Right renal pelvis (tissue), 4 donors: ENCODE results near the gene TTYH3. TPM values are rescaled to one million over a fixed set of nuclear protein-coding genes. Genes with fewer than 3 reads are reported as not detected.

ENCODE experiments used
- DNase-seq, 4 donors: peaks; one replicate each; pipeline ENCODE4 v3.0.0-alpha.2; 2013; ENCODE audit warnings: low read depth in 4 of 4, low spot score in 3 of 4, missing footprints in 1 of 4
- polyA plus RNA-seq, 4 donors: library from polyadenylated mRNA; unstranded; fragments of 120-200 nt; gene quantifications; one replicate each; pipeline ENCODE4 v1.2.1, GENCODE V29; 2013; ENCODE audit not compliant: insufficient read length in 4 of 4

TTYH3 gene
- polyA plus RNA-seq, 4 donors = 91.4 to 137 (median 93.9) TPM

GRCh38 chr7:2645274-2645868, 13.6 kb downstream of the TTYH3 start:
- no peak for DNase-seq

- no peak for DNase-seq
Measured at GRCh38 chr7:2646336-2646679, 14.5 kb downstream of the TTYH3 start.

GRCh38 chr7:2646680-2647571, 15.1 kb downstream of the TTYH3 start:
- no peak for DNase-seq

DNA sequence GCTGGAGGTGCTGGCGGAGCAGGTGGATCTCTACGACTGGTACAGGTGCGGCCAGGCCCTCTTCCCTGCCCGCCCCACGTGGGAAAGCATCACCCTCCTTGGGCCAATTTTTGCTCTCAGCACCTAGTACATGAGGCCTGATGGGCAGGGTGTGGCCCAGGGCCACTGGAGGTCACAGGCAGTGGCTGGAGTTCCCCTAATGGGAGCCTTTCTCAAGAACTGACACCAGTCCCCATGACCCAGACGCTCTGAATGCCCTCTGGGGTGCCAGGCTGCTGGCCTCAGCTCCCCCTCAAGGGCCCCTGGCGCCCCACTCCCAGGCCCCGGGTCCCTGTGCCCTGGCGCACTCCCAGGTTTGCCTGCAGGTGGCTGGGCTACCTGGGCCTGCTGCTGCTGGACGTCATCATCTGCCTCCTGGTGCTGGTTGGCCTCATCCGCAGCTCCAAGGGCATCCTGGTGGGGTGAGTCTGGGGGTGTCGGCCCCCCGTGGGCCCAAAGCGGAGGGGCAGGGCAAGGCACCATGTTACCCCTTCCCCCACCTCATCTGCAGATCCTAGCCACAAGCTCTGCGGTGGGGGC, 15.9 kb downstream of the TTYH3 start:
- no peak for DNase-seq

DNA sequence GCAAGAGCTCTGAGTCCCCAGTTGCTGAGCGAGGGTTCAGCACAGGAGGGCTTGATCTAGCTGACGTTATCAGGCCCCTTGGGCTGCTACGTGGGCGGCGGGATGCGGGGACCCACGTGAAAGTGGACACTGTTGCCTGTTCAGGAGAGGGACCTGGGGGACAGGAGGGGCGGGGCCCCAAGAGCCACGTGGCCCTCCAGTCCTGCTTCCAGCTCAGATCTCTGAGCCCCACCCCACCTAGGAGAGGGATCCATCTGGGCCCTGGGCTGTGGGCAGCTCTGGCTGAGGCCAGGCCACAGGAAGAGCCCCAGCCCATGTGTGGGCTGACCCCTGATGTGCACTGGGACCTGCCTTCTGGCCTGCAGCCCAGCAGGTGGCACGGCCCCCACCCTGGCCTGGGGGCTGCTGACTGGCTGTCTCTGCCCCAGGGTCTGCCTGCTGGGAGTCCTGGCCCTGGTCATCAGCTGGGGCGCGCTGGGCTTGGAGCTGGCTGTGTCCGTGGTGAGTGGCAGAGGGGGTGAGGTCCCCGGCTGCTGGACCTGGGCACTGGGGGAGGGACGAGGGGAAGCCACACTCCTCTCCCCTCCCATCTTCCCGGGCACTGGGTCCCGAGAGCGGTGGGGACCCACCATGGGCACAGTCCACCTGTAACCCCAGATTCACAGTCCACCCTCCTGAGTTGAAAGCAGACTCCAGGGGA, 17.5 kb downstream of the TTYH3 start:
- no peak for DNase-seq

DNA sequence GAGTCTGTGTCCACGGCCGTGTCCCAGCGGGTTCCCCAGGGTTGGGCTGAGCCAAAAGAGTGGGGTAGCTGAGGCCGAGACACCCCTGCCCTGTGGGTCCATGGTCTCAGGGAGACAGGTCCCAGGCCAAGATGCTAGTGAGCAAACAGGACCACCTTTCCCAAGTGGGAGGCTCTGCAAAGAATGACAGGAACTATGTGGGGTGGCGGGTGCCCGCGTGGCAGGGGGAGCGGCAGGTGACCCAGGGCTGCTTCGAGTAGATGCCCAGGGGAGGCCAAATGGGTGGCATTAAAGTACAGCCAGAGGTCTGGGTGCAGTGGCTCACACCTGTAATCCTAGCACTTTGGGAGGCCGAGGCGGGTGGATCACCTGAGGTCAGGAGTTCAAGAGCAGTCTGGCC, 18.2 kb downstream of the TTYH3 start:
- no peak for DNase-seq

- DNase-seq = no peak
Measured at GRCh38 chr7:2650451-2650850, 18.7 kb downstream of the TTYH3 start.

DNA sequence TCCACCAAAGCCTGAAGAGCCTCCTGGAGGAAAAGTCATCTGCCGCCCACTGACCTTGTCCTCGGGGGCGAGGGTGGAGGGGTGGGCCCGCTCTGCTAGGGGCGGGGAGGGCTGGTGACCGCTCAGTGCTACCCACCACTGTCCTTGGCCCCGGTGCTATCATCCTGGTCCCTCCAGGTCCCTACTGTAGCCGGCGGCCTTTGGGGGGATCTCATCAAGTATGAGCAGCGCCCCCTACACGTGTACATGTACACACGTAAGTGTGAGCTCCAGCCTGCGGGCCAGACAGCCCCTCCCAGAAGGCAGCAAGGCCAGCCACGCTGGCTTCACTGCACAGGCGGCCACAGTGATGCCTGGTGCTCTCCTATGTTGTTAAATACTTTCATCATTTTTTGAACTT, 19.6 kb downstream of the TTYH3 start:
- no peak for DNase-seq

GRCh38 chr7:2651847-2652735, 20.3 kb downstream of the TTYH3 start:
- no peak for DNase-seq

- DNase-seq = no peak
Measured at GRCh38 chr7:2652736-2653060, 20.9 kb downstream of the TTYH3 start.

- DNase-seq = no peak
Measured at GRCh38 chr7:2654059-2654458, 22.3 kb downstream of the TTYH3 start.

DNA sequence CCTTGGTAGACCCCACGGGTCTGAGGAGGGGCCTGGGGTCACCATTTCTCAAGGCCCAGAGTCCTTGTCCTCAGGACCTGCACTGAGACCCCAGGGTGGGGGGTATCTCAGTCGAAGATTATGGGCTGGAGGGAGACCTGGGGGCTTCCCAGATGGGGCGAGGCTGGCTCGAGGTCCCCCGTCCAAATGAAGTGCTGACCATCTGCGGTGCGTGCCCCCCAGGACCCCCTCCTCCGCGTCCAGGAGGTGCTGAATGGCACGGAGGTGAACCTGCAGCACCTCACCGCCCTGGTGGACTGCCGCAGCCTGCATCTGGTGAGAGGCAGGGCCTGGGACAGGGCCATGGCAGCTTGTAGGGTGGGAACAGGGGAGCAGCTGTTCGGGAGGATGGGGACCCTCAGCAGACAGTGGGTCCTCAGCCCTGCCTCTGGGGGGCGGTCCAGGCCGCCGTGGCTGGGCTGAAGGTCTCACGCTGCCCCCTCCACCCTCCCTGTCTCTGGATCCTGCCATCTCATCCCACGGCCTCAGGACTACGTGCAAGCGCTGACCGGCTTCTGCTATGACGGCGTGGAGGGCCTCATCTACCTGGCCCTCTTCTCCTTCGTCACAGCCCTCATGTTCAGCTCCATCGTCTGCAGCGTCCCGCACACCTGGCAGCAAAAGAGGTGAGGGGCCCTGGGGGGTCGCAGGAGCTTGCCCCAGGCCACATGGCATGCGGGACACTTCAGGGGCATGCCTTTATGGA, 24.3 kb downstream of the TTYH3 start:
- no peak for DNase-seq

DNA sequence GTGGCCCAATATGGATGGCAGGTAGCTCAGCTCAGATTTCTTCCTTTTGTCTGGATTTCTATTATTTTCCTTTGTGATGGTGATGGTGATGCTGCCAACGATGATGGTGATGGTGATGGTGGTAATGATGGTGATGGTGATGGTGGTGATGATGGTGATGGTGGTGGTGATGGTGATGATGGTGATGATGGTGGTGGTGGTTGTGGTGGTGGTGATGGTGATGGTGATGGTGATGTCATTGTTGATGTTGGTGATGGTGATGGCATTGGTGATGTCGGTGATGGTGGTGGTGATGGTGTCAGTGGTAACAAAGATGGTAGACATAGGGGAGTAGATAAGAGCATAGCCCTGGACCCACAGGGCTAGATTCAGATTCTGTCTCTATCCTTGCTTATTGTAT, 25.4 kb downstream of the TTYH3 start:
- no peak for DNase-seq

DNA sequence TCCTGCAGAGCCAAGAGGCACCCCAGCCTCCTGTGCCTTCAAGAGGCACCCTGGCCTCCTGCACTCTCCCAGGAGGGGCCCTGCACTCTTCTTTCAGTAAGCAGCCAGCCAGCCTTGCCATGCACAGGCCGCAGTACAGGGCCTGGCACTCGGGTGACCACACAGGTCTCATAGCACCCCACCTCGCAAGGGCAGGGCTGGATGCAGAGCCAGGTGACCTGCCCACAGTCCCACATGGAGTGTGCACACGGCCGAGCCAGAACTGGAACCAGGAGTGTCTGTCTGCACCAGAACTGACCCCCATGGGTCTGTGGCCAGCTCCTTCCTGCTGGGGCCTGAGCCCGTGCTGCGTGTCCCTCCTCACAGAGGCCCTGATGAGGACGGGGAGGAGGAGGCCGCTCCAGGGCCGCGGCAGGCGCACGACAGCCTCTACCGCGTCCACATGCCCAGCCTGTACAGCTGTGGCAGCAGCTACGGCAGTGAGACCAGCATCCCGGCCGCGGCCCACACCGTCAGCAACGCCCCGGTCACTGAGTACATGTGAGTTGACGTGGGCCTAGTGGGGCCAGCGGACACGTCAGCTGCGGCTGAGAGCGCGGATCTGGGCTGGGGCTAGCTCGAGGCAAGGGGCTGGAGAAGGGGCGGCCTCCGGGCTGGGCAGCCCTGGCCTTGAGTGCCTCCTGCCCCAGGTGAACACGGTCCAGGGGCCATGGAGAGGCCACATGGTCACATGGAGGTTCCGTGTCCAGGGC, 26.3 kb downstream of the TTYH3 start:
- no peak for DNase-seq

DNA sequence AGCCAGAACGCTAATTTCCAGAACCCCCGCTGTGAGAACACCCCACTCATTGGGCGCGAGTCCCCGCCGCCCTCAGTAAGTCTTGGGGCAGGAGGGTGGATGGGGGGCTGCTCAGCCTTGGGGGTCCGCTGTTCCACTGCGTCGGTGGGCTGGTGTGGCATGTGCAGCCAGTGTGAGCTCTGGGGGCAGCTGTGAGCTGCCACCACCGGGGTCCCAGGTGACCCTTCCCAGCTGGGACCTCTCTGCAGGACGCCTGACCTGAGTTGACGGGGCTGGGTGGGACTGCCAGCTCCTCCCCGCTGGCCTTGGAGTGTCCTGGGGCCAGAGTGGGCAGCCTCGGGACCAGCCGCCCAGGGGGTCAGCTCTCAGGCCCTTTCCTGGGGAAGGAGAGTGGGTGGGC, 27.2 kb downstream of the TTYH3 start:
- DNase-seq = no peak

DNA sequence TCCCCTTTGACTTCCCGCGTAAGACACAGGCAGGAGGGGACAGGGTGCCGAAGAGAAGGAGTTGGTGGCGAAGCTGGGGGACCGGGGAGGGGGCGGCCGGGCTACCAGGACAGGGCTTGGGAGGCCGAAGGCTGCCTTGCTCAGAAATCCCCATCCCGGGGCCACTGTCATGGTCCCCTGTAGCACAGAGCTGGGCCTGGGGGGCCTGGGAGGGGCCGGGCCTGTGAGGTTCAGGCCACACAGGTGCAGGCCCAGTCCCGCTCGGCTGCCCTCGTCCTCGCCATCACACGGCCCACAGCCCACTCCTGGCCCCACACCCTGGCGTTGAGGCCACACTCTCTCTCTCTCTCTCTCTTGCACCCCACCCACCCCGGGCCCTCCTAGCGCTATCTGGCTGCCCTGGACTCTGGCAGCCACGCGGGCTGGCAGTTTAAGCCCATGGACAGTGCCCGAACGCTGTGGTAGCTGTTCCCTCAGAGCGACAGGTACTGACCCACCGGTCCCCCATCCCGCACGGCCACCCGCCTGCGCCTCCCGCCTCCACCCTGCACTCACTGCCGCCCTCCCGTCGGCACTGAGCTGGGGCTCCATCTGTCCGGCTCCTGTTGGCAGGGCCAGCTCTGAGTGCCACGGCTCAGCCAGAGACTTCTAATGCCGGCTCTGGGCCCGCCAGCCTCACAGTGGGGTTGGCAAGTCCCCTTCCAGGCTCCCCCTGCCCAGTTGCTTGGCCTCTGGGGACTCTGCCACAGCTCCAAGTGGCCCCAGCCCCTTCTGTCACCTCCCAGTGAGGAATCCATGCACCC, 28.0 kb downstream of the TTYH3 start:
- DNase-seq = no peak

DNA sequence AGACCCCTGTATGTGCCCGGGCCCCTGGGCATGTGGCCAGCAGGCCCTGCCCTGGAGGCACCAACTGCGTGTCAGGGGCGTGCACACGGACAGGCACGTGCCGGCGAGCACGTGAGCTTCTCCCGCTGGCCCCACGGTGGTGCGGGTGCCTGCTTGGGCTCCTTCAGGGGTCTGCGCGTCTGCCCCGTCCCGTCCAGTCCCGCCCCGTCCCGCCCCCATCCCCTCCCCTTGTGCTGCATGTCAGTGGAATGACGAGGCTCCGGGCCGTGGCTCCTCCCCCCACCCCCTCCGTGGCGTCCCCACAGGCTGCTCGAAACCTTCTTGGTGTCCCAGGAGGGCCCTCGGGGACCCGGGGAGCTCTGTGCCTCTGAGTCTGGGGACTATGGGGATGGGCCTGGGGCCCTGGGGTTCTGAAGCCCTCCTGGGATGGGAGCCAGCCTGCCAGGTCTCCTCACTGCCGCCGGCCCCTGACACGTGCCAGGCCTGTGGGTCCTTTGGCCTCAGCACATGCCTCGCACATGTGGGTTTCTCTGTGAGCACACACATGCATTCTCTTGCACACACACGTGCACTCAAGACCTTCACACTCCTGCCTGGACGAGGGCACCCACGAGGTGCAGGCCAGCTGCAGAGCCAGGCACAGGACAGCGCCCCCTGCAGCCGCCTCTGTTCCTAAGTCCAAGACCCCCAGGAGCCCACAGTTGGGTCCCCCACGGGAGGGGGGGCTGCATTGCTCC, 28.7 kb downstream of the TTYH3 start:
- DNase-seq = no peak

- DNase-seq = no peak
Measured at GRCh38 chr7:2661096-2661449, 29.3 kb downstream of the TTYH3 start.
